Testis (tissue), 3 donors: ENCODE measurements around the gene AQP3. TPM values are rescaled to one million over a fixed set of nuclear protein-coding genes. Genes with fewer than 3 reads are reported as not detected.

Experiments
- DNase-seq: peaks from one replicate; pipeline ENCODE4 v3.0.0-alpha.2; 2019
- H3K27ac ChIP-seq, 2 donors: fragments of 200-600 bp; sonication (generic); one replicate each; pipeline ENCODE4 v1.5.1; 2019
- H3K27me3 ChIP-seq: fragments of 200-600 bp; sonication (generic); one replicate; pipeline ENCODE4 v1.5.1; 2019
- H3K36me3 ChIP-seq: fragments of 200-600 bp; sonication (generic); one replicate; pipeline ENCODE4 v1.5.1; 2017; ENCODE audit warnings: low read depth; ENCODE audit errors: missing control alignments
- H3K4me1 ChIP-seq: fragments of 200-600 bp; sonication (generic); one replicate; pipeline ENCODE4 v1.5.1; 2019
- H3K4me3 ChIP-seq, 2 donors: fragments of 200-600 bp; sonication (generic); one replicate each; pipeline ENCODE4 v1.5.1; 2017 to 2019
- H3K9me3 ChIP-seq: fragments of 200-600 bp; sonication (generic); one replicate; pipeline ENCODE4 v1.5.1; 2017
- CTCF ChIP-seq, 3 experiments: fragments of 450-650 bp in 2 of 3; fragments of 200-600 bp in 1 of 3; sonication (generic) in 1 of 3; IDR thresholded peaks; one replicate each; pipeline ENCODE4 v1.5.1; 2016 to 2019; ENCODE audit warnings: antibody characterized with exemption in 3 of 3, mild to moderate bottlenecking in 2 of 3, moderate library complexity in 1 of 3
- POLR2A ChIP-seq: fragments of 450-650 bp; IDR thresholded peaks from one replicate; pipeline ENCODE4 v1.6.1; 2017; ENCODE audit warnings: antibody characterized with exemption, mild to moderate bottlenecking, moderate library complexity
- WGBS, 2 donors: methylation state at CpG; one replicate each; pipeline ENCODE4 v1.1.5; 2018; 5-methylcytosine and 5-hydroxymethylcytosine counted together
- intact Hi-C: fragments of 100-400 bp; cut with DNase I; formaldehyde crosslinking; loops from one replicate; pipeline ENCODE4 v1.15.1; 2023; ENCODE audit warnings: low total_unique reads
- polyA plus RNA-seq: library from polyadenylated mRNA; stranded (reverse); fragments of 350-450 nt; fragmentation: Illumina TruSeq; extraction: RNeasy Lipid Tissue Mini Kit (QIAGEN cat#74804); gene quantifications from one replicate; pipeline ENCODE4 v1.2.3, GENCODE V29; 2014; ENCODE audit warnings: low read depth, low replicate concordance; ENCODE audit not compliant: insufficient read depth
- total RNA-seq, 2 donors: library from RNA; depleted of rRNA; stranded (reverse); fragments of >200 nt; gene quantifications; one replicate each; pipeline ENCODE4 v1.2.3, GENCODE V29; 2016

AQP3 gene
- total and polyA plus RNA-seq, 3 donors from 2014 or later: 4.6 to 9.0 (median 6.3) TPM

DNA sequence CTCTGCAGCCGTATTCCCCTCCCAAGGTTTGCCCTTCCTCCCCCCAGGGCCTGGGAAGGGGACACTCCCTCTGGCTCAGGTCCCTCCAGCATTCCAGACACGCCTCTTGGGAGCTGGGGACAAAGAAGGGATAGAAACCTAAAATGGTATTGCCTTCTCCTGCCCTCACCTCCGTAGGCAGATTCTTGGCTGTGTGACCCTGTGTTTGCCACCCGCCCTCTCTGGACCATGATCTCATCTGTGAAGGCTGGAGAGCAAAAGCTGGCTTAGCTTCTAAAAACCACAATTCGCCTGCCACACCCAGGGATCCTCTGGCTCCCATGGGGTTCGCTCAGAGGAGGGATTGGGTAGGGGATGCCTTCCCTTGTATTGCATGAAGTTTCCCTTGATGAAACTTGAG is 7.7 kb downstream of the AQP3 start:
- H3K4me3 ChIP-seq: no peak overlapping the region
- no peak for TF ChIP-seq CTCF (IDR thresholded peaks at IDR 0.05)
- no peak for TF ChIP-seq POLR2A
- no peaks in the 10 kb centered on the region for H3K36me3 ChIP-seq
- H3K27ac ChIP-seq: no peak overlapping the region
- 75 to 80% methylated on average over 5 to 6 of the region's 6 CpGs for WGBS, 2 donors
- no peaks in the 10 kb centered on the region for H3K27me3 ChIP-seq
- DNase-seq: no peak
- intact Hi-C loops: no loop called here
- H3K9me3 ChIP-seq: no peaks in the 10 kb centered on the region
- peaks cover 1% of the 10 kb centered on the region for H3K4me1 ChIP-seq

- WGBS, 2 donors: 68 to 73% methylated on average over 7 of the region's 7 CpGs
- H3K27ac ChIP-seq: no peak overlapping the region
- TF ChIP-seq POLR2A: no peak
- TF ChIP-seq CTCF (IDR thresholded peaks at IDR 0.05): no peak
- peaks cover 5% of the 10 kb centered on the region for H3K4me1 ChIP-seq
- no peak for DNase-seq
- intact Hi-C loops: no loop called here
- H3K36me3 ChIP-seq: no peaks in the 10 kb centered on the region
- H3K9me3 ChIP-seq: no peaks in the 10 kb centered on the region
- no peaks in the 10 kb centered on the region for H3K27me3 ChIP-seq
- H3K4me3 ChIP-seq: no peak overlapping the region
These were observed 8.3 kb downstream of the AQP3 start for GRCh38 chr9:33438926-33439680.

GRCh38 chr9:33437898-33438297 is 9.5 kb downstream of the AQP3 start:
- Histone ChIP-seq H3K4me3 (no peak overlapping the region), H3K9me3 (no peaks in the 10 kb centered on the region), H3K27ac (no peak overlapping the region), H3K4me1 (peaks cover 5% of the 10 kb centered on the region), H3K27me3 (no peaks in the 10 kb centered on the region), H3K36me3 (no peaks in the 10 kb centered on the region)
- WGBS, 2 donors: 71 to 89% methylated on average over 1 of the region's 1 CpG
- TF ChIP-seq POLR2A (no peak), CTCF (IDR thresholded peaks at IDR 0.05) (no peak)
- no peak for DNase-seq
- intact Hi-C loops: no loop called here

DNA sequence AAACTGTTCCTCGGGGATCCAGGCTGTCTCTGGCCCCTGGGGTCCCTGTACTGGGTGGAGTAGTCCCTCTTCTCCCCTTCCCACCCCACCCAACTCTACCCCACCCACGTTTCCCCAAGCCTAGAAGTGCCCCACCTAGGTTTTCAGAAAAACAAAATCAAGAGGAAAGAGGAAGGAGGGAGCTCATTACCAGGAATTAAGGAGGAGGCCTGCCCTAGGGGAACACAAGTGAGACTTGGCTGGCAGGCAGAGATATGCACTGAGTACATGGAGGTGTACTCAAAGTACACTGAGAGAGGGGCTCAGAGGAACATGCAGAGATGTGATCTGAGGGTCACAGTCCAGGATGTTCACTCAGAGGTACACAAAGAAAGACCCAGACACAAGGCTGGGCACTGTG is 10.2 kb downstream of the AQP3 start:
- WGBS, 2 donors: 58 to 74% methylated on average over 2 of the region's 2 CpGs
- H3K27me3 ChIP-seq: no peaks in the 10 kb centered on the region
- no peaks in the 10 kb centered on the region for H3K9me3 ChIP-seq
- no peak for DNase-seq
- no peak overlapping the region for H3K4me3 ChIP-seq
- TF ChIP-seq CTCF (IDR thresholded peaks at IDR 0.05): no peak
- TF ChIP-seq POLR2A: no peak
- H3K4me1 ChIP-seq: peaks cover 5% of the 10 kb centered on the region
- no peaks in the 10 kb centered on the region for H3K36me3 ChIP-seq
- intact Hi-C loops: no loop called here
- no peak overlapping the region for H3K27ac ChIP-seq

GRCh38 chr9:33436445-33436844 is 10.9 kb downstream of the AQP3 start:
- 68% methylated on average over 8 of the region's 8 CpGs; no CpG with 5 or more reads in 1 of the 2 donors for WGBS, 2 donors
- Histone ChIP-seq H3K4me3 (no peak overlapping the region), H3K36me3 (no peaks in the 10 kb centered on the region), H3K9me3 (no peaks in the 10 kb centered on the region), H3K27me3 (no peaks in the 10 kb centered on the region), H3K27ac (no peak overlapping the region), H3K4me1 (peaks cover 5% of the 10 kb centered on the region)
- intact Hi-C loops: no loop called here
- no peak for DNase-seq
- TF ChIP-seq POLR2A: no peak
- no peak for TF ChIP-seq CTCF (IDR thresholded peaks at IDR 0.05)
